Measurements from ENCODE around the gene DAW1. TPM values are rescaled to one million over a fixed set of nuclear protein-coding genes. Genes with fewer than 3 reads are reported as not detected.
A peak's percentile ranks its signal among the peaks of the same experiment; 100 is the strongest.

DAW1 gene
- total and polyA plus RNA-seq, 4 donors, result 3.3 to 18.7 (median 9.9) TPM

DNA sequence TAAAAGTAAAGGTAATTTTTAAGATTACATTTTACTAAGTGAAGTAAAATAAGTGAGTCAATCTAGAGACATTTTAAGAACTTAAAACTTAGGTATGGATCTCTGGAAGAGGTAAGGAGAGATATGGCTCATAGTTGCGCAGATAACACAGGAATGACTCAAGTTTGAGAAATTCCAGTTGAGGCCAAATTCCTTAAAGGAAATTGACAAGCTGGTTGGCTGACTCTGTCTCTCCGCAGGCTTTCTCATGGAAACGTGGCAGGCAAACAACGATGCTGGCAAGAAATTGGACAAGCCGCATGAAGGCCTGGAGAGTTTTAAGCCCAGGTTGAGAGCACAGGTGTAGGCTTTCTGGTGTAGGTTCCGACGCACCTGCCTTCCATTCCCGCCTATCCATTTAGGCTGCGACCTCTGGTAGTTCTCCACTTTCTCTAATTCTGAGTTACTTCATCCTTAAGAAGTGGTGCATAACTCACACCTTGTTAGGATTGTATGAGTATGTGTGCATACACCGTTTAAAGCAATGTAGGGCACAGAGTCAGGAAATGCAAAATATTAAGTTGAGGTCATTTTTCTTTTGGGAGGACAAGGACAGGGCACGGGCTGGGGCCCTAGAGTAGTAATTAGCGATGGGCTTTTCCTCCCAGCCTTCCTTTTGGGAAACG, 589 bp upstream of the DAW1 start:
- peak overlapping the region in 1 of 2 donors; percentile 65 for H3K27ac ChIP-seq (ENCODE audit: low read depth in 1 of 2, low read length in 1 of 2)

DNA sequence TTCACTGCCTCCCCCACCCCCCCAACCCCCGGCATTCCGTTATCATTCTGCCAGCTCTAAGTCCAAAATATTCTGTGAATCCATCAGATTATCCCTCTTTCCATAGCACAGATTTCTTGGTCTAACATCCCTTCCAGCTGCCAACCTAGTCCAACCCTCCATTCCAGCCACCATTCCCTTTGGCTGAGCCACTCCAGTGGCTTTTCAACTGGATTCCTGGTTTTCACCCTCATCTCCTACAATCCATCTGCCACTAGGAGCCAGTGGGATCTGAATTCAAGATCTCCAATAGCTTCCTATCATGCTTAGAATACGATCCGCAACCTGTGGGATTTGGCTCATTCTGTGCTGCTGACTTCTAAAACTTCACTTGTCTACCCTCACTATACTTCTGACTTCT, 1.2 kb downstream of the DAW1 start:
- Histone ChIP-seq H3K27ac (ENCODE audit: low read depth in 1 of 2, low read length in 1 of 2) (no peak overlapping the region), H3K4me1 (ENCODE audit: control insufficient read depth in 5 of 5, insufficient read depth in 5 of 5, low read length in 5 of 5) (peaks cover 0 to 2% (median 0%) of the 10 kb centered on the region in 5 donors), H3K9ac (ENCODE audit: insufficient read depth in 1 of 2, low read length in 2 of 2) (no peak overlapping the region), H3K9me3 (ENCODE audit: control insufficient read depth in 4 of 4, insufficient read depth in 3 of 4, low read length in 3 of 4) (no peaks in the 10 kb centered on the region), H3K27me3 (ENCODE audit: control insufficient read depth in 3 of 3, insufficient read depth in 3 of 3, low read length in 2 of 3) (peaks cover 0 to 2% (median 0%) of the 10 kb centered on the region in 3 donors), H3K4me3 (no peak overlapping the region), H3K36me3 (ENCODE audit: control insufficient read depth in 4 of 4, insufficient read depth in 4 of 4, low read length in 4 of 4) (no peaks in the 10 kb centered on the region)
- TF ChIP-seq CTCF (IDR thresholded peaks at IDR 0.05; ENCODE audit: control extremely low read depth, extremely low read depth), result no peak
- DNase-seq (no peak), ATAC-seq (ENCODE audit: insufficient read depth, low FRiP score) (no peak)
- 94 to 95% methylated on average over 4 of the region's 4 CpGs for WGBS, 2 donors

More for the DNA sequence above, 589 bp upstream of the DAW1 start:
- Histone ChIP-seq H3K27me3 (ENCODE audit: control insufficient read depth in 3 of 3, insufficient read depth in 3 of 3, low read length in 2 of 3) (peaks cover 0 to 2% (median 0%) of the 10 kb centered on the region in 3 donors), H3K9me3 (ENCODE audit: control insufficient read depth in 4 of 4, insufficient read depth in 3 of 4, low read length in 3 of 4) (no peaks in the 10 kb centered on the region), H3K4me3 (no peak overlapping the region), H3K36me3 (ENCODE audit: control insufficient read depth in 4 of 4, insufficient read depth in 4 of 4, low read length in 4 of 4) (no peaks in the 10 kb centered on the region), H3K4me1 (ENCODE audit: control insufficient read depth in 5 of 5, insufficient read depth in 5 of 5, low read length in 5 of 5) (peaks cover 0 to 2% (median 0%) of the 10 kb centered on the region in 5 donors), H3K9ac (ENCODE audit: insufficient read depth in 1 of 2, low read length in 2 of 2) (peak overlapping the region in 1 of 2 donors; percentile 17)
- ATAC-seq (ENCODE audit: insufficient read depth, low FRiP score) (peak; percentile 53), DNase-seq (peak in 1 of 3 donors; percentile 25)
- TF ChIP-seq CTCF (IDR thresholded peaks at IDR 0.05; ENCODE audit: control extremely low read depth, extremely low read depth), result no peak
- 56 to 70% methylated on average over 13 of the region's 13 CpGs for WGBS, 2 donors

GRCh38 chr2:227876300-227876801, 4.9 kb downstream of the DAW1 start:
- Histone ChIP-seq H3K9me3 (ENCODE audit: control insufficient read depth in 4 of 4, insufficient read depth in 3 of 4, low read length in 3 of 4) (no peaks in the 10 kb centered on the region), H3K36me3 (ENCODE audit: control insufficient read depth in 4 of 4, insufficient read depth in 4 of 4, low read length in 4 of 4) (no peaks in the 10 kb centered on the region), H3K9ac (ENCODE audit: insufficient read depth in 1 of 2, low read length in 2 of 2) (no peak overlapping the region), H3K27ac (ENCODE audit: low read depth in 1 of 2, low read length in 1 of 2) (no peak overlapping the region), H3K4me1 (ENCODE audit: control insufficient read depth in 5 of 5, insufficient read depth in 5 of 5, low read length in 5 of 5) (peaks cover 0 to 2% (median 0%) of the 10 kb centered on the region in 5 donors), H3K27me3 (ENCODE audit: control insufficient read depth in 3 of 3, insufficient read depth in 3 of 3, low read length in 2 of 3) (peaks cover 0 to 2% (median 0%) of the 10 kb centered on the region in 3 donors), H3K4me3 (no peak overlapping the region)
- DNase-seq, result no peak
- TF ChIP-seq CTCF (IDR thresholded peaks at IDR 0.05; ENCODE audit: control extremely low read depth, extremely low read depth), result no peak
- WGBS, 2 donors, result 71 to 90% methylated on average over 6 of the region's 6 CpGs
- no peak for ATAC-seq (ENCODE audit: insufficient read depth, low FRiP score)
